GM19397 (cell line): ENCODE data around the gene SEMA4G.
"Not testable (repeated sequence)": the region's sequence is repeated elsewhere in the genome, so short reads cannot be mapped to it uniquely, and the experiment has no call there.

Experiments
- ATAC-seq: cut with Tn5 transposase; IDR thresholded peaks from one replicate; pipeline ENCODE4 v1.9.1; 2021; ENCODE audit warnings: mild to moderate bottlenecking, moderate library complexity; ENCODE audit not compliant: unreplicated experiment

Gene SEMA4G

DNA sequence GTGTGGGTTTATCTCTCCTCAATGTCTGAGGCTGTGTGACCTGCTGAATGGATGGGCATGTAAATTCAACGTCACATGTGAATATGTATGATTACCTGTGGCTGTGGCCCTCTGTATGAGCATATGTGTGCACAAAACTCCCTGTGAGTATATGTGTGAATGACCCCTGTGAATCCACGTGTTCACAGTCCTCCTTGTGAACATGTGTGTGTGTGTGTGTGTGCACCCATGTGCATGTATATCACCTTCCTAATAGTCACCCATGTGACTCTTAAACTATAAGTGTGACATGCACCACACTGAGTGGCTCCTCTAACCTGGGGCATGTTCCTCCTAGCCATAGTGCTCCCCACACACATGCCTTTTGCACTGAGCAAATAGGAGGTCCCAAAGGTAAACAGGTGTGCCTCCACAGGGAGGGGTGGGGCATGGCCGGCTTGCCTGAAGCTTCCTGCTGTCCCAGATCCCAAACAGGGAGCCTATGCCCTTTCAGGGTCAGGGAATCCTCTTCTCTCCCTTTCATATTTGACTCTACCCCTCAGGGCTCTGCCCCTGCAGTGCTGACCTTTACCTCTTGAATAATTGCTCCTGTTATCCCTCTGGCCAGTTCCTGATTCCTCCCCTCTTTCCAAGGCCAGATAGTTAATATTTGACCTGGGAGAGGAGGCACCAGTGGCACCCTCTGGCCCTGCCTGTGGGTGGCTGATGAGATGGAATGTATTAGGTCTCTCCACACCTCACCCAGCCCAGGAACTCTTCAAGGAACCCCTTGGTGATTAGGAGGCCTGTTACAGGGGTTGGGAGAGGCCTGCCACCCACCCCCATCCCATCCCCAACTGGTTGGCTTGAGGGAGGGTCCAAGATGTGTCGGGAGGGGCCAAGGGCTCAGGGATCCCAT, 1.9 kb downstream of the SEMA4G start:
- no peak for ATAC-seq

DNA sequence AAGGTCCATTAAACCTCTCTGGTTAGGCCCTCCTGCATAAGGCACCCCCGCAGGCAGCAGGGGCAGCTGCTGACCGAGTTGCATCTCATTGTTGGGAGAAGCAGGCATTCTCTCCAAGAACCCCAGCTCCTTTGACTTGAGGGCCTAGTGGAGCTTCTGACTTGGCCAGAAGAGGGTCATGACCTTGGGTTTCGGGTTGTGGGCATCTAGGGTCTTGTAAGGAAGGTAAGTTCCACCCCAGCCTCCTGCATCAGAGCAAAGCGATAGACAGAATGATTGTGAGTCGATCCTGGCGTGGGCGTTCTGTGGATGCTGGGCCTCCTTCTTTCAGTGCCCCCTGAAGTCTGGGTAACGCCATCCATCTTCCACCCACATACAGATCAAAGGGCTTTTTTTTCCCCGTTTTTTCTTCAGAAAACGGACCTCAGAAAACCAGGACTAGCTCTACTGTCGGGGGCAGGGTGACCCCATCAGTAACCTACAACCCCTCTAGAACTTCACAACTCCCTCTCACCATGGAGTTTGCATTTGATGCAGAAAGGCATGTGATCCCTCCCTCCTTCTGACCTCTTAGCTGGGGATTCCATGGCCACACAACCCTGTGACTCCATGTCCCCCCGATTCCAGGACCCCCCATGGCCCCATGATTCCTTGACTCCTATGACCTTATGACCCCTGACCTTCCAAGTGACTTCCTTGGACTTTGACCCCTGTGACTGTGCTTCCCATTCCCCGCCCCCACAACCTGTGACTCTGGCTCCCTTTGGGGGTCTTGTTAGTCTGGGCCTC, 3.0 kb downstream of the SEMA4G start:
- no peak for ATAC-seq

DNA sequence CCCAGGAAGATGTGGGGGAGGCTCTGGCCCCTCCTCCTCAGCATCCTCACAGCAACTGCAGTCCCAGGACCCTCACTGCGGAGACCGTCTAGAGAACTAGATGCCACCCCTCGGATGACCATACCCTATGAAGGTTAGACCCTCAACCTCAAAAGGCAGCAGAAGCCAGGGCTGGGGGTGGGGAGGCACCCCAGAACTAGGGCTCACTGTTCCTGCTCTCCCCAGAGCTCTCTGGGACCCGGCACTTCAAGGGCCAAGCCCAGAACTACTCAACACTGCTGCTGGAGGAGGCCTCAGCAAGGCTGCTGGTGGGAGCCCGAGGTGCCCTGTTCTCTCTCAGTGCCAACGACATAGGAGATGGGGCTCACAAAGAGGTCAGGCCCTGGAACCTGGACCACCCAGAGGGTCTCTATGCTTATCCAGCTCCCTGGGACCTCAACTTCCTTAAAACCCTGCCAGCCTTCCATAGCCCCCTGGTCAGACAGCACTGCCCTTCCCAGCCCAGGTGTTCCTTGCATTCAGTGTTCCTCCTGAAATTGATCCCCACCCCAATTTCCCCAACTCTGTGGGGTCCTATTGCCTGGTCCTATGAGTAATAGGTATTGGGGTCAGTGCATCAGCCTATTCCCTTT, 3.7 kb downstream of the SEMA4G start:
- ATAC-seq: no peak

DNA sequence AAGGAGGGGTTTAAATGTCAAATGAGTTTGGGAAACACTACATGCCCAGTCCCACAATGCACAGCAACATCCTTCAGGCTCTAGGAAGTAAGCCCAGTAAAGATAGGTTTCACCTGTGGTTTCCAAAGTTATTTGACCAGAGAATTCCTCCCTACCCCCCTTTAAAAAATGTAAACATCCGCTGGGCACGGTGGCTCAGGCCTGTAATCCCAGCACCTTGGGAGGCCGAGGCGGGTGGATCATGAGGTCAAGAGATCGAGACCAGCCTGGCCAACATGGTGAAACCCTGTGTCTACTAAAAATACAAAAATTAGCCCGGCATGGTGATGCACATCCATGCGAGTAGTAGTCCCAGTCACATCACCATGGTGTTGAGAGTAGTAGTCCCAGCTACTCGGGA, 6.1 kb downstream of the SEMA4G start:
- not testable (repeated sequence) for ATAC-seq

DNA sequence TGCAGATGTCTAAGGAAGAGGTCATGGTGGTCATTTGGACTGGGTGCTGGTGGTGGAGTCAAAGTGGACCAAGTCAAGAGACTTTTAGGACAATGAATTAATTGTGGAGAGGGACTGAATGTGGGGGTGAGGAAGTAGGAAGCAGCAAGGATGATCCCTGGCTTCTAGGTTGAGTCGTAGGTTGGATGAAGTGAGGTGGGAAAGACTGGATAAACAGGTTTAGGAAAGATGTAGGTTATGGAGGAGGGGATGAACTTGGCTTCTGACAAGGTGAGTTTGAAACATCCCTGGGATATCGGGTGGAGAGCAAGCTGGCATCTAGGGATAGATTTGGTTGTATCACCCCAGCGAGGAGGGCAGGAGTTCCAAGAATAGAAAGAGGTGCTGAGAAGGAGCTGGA, 7.6 kb downstream of the SEMA4G start:
- no peak for ATAC-seq

DNA sequence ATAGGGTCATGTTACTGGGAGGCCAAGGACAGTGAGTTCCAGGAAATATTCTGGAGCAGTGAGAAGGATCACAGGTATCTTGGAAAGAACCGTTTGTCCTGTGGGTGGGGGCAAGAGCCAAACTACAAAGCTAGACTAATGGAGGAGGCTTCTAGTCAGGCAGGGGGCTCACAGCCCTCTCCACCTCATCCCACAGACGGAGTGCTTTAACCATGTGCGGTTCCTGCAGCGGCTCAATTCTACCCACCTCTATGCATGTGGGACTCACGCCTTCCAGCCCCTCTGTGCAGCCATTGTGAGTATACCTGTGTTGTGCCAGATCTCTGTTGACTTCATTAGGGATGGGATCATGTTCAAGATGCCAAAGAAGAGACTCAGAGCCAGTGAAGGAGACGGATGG, 8.1 kb downstream of the SEMA4G start:
- ATAC-seq: no peak

DNA sequence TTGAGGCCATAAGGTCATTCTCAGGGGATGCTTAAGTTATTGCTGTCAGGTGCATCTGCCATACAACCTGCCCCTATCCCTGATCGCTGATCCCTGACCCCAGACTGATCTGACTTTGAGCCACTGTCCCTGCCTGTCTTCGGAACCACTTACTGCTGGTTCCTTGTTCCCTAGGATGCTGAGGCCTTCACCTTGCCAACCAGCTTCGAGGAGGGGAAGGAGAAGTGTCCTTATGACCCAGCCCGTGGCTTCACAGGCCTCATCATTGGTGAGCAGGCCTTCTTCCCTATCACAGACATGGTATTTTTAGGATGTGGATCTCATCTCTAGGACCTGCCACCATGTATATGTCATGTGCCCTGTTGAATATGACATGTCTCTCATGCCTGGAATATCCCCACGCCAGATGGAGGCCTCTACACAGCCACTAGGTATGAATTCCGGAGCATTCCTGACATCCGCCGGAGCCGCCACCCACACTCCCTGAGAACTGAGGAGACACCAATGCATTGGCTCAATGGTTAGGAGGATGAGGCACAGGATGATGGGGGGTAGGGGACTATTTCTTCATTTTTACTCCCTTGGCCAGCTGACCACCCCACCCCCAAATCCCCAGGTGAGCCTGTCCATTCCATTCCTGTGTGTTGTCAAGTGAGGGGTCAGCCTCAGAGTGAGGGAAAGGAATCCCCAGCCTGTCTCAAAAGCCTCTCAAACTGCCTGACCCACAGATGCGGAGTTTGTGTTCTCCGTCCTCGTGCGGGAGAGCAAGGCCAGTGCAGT, 9.0 kb downstream of the SEMA4G start:
- ATAC-seq: no peak

DNA sequence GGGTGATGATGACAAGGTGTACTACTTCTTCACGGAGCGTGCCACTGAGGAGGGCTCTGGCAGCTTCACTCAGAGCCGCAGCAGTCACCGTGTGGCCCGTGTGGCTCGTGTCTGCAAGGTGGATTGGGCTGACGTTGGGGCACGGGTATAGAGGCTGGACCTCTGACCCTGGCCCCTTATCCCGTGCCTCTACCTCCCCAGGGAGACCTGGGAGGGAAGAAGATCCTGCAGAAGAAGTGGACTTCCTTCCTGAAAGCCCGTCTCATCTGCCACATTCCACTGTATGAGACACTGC, 9.5 kb downstream of the SEMA4G start:
- ATAC-seq: no peak

DNA sequence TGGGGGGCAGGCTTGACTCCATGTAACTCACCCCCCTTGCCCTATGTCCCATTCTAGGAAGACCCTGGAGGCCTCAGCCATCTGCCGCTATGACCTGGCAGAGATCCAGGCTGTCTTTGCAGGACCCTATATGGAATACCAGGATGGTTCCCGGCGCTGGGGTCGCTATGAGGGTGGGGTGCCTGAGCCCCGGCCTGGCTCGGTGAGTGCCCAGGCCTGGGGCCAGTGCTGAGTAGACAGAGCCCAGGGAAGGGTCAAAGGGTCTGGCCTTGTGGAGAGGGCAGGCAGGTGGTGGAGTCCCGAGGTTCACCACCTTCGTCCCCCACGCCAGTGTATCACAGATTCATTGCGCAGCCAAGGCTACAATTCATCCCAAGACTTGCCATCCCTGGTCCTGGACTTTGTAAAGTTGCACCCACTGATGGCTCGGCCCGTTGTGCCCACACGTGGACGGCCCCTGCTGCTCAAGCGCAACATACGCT, 10.5 kb downstream of the SEMA4G start:
- ATAC-seq: no peak

DNA sequence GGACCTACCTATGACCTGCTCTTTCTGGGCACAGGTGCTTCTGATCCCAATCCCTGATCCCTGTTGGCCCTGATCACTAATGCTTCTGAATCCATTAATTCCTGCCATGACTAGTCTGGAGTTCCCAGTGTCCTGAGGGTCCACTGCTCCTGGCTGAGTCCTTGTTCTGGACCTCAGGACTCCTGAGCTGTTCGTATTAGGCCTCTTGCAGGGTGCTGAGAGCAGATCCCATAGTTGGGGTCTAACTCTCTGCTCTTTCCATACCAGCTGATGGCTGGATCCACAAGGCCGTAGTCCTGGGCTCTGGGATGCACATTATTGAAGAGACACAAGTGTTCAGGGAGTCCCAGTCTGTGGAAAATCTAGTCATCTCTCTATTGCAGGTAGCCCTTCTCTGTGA, 11.0 kb downstream of the SEMA4G start:
- ATAC-seq: no peak

DNA sequence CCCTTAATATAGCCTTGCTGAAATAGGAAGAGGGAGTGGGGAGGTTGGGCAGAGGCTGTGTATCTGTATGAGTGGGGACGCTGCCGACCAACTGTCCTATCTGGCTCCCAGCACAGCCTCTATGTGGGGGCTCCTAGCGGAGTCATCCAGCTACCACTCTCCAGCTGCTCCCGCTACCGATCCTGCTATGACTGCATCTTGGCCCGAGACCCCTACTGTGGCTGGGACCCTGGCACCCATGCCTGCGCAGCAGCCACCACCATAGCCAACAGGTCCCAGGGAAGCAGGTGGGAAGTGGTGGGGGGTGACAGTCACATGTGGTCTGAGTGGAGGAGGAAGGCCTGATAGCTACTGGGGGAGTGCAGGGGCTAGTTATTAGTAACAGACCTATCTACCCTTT, 11.4 kb downstream of the SEMA4G start:
- no peak for ATAC-seq

DNA sequence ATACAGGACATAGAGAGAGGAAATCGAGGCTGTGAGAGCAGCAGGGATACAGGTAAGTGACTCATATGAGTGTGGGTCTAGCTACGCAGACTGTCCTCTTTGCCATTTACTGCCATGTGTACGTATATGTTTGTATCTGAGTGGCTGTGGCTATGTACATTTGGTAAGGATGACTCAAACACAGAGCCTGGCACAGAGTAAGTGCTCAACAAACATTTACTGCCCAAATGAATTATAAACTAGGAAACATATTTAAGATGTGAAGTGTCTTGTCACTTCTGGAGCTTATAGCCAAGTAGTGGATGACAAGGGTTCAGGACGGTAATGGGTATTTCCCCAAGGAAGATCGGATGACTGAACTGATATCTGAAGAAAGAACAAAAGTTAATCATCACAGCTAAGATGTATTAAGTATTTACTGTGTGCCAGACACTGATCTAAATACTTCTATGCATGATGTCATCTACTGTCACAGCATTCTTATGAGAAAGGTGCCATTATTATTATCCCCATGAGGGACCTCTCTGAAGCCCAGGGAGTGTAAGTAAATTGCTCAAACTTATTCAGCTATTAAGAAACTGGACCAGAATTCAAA, 12.0 kb downstream of the SEMA4G start:
- ATAC-seq: no peak

DNA sequence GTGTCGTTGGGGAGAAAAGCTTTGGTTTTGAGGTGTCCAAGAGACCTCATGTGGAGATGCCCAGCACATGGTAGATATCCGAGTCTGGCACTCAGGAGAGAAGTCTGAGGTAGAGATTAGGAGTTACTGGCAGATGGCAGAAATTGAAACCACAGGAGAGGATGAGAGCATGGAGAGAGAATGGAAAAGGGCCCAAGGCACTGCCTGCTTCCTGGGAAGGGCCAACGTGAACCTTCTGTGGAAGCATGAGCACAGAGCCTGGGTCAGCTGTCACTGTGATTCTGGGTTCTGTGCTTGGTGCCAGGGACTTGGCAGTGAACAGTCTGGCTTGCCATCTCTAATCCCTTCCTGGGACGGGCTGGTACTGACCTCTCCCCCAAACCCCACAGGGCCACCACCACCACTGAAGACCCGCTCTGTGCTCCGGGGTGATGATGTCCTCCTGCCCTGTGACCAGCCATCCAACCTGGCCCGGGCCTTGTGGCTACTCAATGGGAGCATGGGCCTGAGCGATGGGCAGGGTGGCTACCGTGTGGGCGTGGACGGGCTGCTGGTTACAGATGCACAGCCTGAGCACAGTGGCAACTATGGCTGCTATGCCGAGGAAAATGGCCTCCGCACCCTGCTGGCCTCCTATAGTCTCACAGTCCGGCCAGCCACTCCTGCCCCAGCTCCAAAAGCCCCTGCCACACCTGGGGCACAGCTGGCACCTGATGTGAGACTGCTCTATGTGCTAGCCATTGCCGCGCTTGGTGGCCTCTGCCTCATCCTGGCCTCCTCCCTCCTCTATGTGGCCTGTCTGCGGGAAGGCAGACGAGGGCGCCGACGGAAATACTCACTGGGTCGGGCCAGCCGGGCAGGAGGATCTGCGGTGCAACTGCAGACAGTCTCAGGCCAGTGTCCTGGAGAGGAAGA, 13.9 kb downstream of the SEMA4G start:
- no peak for ATAC-seq

DNA sequence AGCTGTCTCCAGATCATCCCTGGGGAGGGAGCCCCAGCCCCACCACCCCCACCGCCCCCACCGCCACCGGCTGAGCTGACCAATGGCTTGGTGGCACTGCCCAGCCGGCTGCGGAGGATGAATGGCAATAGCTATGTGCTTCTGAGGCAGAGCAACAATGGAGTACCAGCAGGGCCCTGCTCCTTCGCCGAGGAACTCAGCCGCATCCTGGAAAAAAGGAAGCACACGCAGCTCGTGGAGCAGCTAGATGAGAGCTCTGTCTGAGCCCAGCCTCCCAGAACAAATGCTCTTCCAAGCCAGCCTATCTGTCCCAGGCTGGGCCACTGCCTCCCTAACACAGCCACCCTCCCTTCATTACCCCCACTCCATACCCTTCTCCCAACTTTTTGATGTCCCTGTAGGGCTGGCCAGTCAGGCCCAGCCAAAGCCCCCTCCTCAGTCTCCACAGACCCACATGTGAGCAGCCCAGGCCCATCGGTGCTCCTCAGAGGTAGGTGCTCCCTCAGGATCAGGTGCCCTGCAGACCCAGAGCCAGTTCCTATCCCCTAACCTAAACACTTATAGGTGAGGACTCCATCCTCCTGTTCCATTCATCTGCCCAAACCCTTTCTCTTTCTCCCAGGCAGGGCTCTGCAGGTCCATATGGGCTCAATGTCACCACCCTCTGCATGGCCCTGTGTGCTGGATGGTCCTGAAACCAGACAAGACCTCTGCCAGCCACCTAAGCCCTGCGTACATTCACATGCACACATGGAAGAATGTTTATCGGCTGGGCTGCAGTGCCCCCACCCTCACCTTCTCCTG, 14.8 kb downstream of the SEMA4G start:
- ATAC-seq: no peak

DNA sequence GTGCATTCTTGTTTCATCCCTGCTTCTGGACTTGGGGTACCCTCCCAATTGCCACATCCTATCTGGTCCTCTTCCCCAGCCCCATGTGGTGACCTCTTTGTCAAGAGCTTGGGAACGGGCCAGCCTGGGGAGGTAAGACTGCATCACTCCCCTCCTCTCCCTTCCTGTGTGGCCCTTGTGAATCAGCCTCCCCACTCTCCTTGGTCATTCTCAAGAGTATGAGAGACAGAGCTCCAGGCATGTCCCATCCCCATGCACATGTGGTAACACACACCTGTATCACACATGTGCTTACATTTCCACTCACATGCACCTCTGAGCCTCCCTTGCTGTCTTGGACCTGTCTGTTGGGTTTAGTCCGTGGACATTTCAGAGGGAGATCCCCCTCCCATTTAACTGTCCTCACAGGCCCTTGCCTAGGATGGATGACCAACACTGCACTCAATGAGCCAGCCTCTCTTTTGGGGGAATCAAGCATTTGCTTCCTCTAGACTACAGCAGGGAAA, 15.4 kb downstream of the SEMA4G start:
- no peak for ATAC-seq

DNA sequence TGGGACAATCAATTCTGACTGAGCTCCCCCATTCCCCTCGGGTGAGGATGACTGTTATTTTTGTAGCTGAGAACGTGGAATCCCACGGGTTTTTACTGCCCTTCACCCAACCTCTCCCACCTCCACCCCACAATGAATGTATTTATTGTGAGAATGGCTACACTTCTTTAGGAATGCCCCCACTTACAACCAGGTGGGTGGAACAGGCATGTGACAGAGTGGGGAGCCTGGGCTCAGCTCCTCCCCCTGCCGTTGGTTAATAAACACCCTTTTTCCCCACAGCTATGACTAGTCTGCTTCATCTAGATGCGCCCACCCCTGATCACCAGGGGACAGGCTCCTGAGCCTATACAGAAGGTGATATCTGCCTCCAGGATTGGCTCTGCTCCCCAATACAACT, 16.0 kb downstream of the SEMA4G start:
- ATAC-seq: no peak

DNA sequence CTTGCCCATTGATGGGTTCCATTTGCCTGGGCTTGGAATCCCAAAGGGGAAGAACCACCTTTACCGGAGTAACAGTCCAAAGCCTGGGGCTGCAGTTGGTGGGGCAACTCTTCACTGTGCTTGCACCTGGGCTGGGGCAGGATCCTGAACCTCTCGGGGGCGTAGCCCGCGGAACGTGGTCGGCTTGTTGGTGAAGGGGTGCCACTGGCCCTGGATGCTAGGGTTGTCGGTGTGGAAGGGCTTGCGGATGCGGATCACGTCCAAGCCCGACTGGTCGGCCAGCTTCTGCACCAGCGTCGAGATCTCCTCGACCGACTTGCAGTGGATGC, 17.3 kb downstream of the SEMA4G start:
- ATAC-seq: no peak

DNA sequence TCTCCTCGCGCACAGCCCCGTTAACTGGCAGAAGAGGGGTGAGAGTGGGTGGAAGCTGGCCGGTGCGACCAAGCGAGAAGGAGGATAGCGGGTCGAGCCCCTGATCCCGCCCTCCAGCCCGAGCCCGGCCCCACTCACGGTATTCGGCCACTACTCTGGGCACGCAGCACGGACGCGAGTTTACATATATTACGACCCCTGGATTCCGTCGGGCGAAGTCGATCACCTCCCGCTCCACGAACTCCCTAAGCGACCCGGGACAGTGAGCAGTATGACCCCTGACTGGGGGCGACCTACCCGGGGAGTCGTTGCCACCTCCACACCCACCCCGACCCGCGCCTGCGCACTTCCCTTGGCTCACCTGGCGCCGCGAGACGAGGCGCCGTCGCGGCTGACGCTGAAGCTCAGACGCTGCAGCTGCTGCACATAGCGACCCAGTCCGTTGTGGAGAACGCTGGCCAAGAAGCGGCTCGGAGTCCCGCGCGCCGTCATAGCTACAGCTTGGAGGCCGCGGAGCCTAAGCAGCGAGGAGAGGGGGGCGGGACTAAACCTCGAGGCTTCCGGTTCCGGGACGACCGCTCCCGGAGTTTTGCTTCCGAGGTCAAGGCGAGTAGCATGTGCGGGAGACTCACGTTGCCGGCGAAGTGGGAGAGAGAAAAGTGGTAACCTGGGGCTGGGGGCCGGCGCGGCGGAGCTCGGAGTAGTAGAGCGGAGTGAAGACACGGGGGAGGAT, 17.8 kb downstream of the SEMA4G start, which contains the start of the genes MRPL43 and TWNK:
Gene MRPL43, minus strand, starts transcription at position 546 of the 733 bp plus-strand sequence. Its CDS starts 54 bp downstream, at position 492.
Gene TWNK, plus strand, starts transcription at position 592 of the 733 bp plus-strand sequence. CDS start 668 bp downstream, outside the sequence.
- ATAC-seq: peak; percentile 76
